ENCODE data around the gene NLRP4.

DNA sequence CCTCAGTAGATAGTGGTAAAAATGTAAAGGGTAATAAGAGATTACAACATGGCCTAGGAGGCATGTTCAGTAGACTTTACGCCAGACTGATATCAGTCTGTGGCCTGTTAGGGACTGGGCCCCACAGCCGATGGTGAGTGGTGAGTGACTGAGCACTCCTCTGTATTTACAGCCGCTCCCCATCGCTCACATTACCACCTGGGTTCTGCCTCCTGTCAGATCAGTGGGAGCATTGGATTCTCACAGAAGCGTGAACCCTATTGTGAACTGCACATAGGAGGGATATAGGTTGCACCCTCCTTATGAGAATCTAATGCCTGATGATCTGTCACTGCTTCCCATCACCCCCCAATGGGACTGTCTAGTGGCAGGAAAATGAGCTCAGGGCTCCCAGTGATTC lies 22.4 kb upstream of the NLRP4 start:
- TF ChIP-seq, protein P1, sequence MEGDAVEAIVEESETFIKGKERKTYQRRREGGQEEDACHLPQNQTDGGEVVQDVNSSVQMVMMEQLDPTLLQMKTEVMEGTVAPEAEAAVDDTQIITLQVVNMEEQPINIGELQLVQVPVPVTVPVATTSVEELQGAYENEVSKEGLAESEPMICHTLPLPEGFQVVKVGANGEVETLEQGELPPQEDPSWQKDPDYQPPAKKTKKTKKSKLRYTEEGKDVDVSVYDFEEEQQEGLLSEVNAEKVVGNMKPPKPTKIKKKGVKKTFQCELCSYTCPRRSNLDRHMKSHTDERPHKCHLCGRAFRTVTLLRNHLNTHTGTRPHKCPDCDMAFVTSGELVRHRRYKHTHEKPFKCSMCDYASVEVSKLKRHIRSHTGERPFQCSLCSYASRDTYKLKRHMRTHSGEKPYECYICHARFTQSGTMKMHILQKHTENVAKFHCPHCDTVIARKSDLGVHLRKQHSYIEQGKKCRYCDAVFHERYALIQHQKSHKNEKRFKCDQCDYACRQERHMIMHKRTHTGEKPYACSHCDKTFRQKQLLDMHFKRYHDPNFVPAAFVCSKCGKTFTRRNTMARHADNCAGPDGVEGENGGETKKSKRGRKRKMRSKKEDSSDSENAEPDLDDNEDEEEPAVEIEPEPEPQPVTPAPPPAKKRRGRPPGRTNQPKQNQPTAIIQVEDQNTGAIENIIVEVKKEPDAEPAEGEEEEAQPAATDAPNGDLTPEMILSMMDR (IDR thresholded peaks at IDR 0.05; ENCODE audit: poor library complexity) = no peak
- no peak for TF ChIP-seq EZH2phosphoT487 (IDR thresholded peaks at IDR 0.05; ENCODE audit: low read depth, severe bottlenecking, unreplicated experiment)
- no peak for TF ChIP-seq EZH2 (IDR thresholded peaks at IDR 0.05; ENCODE audit: borderline replicate concordance)
